ENCODE data around the gene FSTL4. TPM values are rescaled to one million over a fixed set of nuclear protein-coding genes. Genes with fewer than 3 reads are reported as not detected.

The FSTL4 gene
- total RNA-seq, 4 donors from 2014 or later = 0.22 to 0.47 (median 0.27) TPM; not detected in 1

- whole genome bisulfite sequencing, 2 donors (ENCODE audit: low coverage in 1 of 2) = 49 to 64% methylated on average over 15 to 16 of the region's 20 CpGs
- Histone ChIP-seq H3K4me3 (no peak overlapping the region), H3K36me3 (no peaks in the 10 kb centered on the region), H3K27me3 (peaks cover 8% of the 10 kb centered on the region), H3K9me3 (no peaks in the 10 kb centered on the region), H3K4me1 (no peaks in the 10 kb centered on the region), H3K27ac (no peak overlapping the region)
- no peak for ATAC-seq
- no peak for TF ChIP-seq CTCF (IDR thresholded peaks at IDR 0.05)
- no peak for TF ChIP-seq POLR2AphosphoS5 (IDR thresholded peaks at IDR 0.05)
- TF ChIP-seq EP300 (IDR thresholded peaks at IDR 0.05) = no peak
- TF ChIP-seq POLR2A (IDR thresholded peaks at IDR 0.05) = no peak
Observed at GRCh38 chr5:133474851-133475590, 137.3 kb downstream of the FSTL4 start.

GRCh38 chr5:133473291-133473690, 139.1 kb downstream of the FSTL4 start:
- Histone ChIP-seq H3K27ac (no peak overlapping the region), H3K4me3 (no peak overlapping the region), H3K9me3 (no peaks in the 10 kb centered on the region), H3K36me3 (no peaks in the 10 kb centered on the region), H3K4me1 (no peaks in the 10 kb centered on the region), H3K27me3 (peaks cover 8% of the 10 kb centered on the region)
- no peak for TF ChIP-seq POLR2AphosphoS5 (IDR thresholded peaks at IDR 0.05)
- no peak for TF ChIP-seq EP300 (IDR thresholded peaks at IDR 0.05)
- no peak for TF ChIP-seq CTCF (IDR thresholded peaks at IDR 0.05)
- TF ChIP-seq POLR2A (IDR thresholded peaks at IDR 0.05) = no peak
- no peak for ATAC-seq
- WGBS, 2 donors (ENCODE audit: low coverage in 1 of 2) = 74% methylated on average over 8 of the region's 8 CpGs; no CpG with 5 or more reads in 1 of the 2 donors

GRCh38 chr5:133472829-133473228, 139.5 kb downstream of the FSTL4 start:
- WGBS, 2 donors (ENCODE audit: low coverage in 1 of 2) = 100% methylated on average over 1 of the region's 1 CpG; no CpG with 5 or more reads in 1 of the 2 donors
- Histone ChIP-seq H3K4me3 (no peak overlapping the region), H3K27ac (no peak overlapping the region), H3K27me3 (peaks cover 8% of the 10 kb centered on the region), H3K9me3 (no peaks in the 10 kb centered on the region), H3K4me1 (no peaks in the 10 kb centered on the region), H3K36me3 (no peaks in the 10 kb centered on the region)
- ATAC-seq = no peak
- TF ChIP-seq EP300 (IDR thresholded peaks at IDR 0.05) (no peak), POLR2A (IDR thresholded peaks at IDR 0.05) (no peak), CTCF (IDR thresholded peaks at IDR 0.05) (no peak), POLR2AphosphoS5 (IDR thresholded peaks at IDR 0.05) (no peak)

- Histone ChIP-seq H3K36me3 (no peaks in the 10 kb centered on the region), H3K27ac (no peak overlapping the region), H3K4me3 (no peak overlapping the region), H3K4me1 (no peaks in the 10 kb centered on the region), H3K27me3 (peaks cover 8% of the 10 kb centered on the region), H3K9me3 (no peaks in the 10 kb centered on the region)
- 65 to 68% methylated on average over 3 of the region's 3 CpGs for WGBS, 2 donors (ENCODE audit: low coverage in 1 of 2)
- no peak for ATAC-seq
- TF ChIP-seq CTCF (IDR thresholded peaks at IDR 0.05) = no peak
- no peak for TF ChIP-seq EP300 (IDR thresholded peaks at IDR 0.05)
- no peak for TF ChIP-seq POLR2A (IDR thresholded peaks at IDR 0.05)
- TF ChIP-seq POLR2AphosphoS5 (IDR thresholded peaks at IDR 0.05) = no peak
Observed at GRCh38 chr5:133471699-133472098, 140.6 kb downstream of the FSTL4 start.

- Histone ChIP-seq H3K36me3 (no peaks in the 10 kb centered on the region), H3K27me3 (peaks cover 8% of the 10 kb centered on the region), H3K27ac (no peak overlapping the region), H3K9me3 (no peaks in the 10 kb centered on the region), H3K4me1 (no peaks in the 10 kb centered on the region), H3K4me3 (no peak overlapping the region)
- 100% methylated on average over 3 of the region's 3 CpGs for WGBS, 2 donors (ENCODE audit: low coverage in 1 of 2)
- no peak for TF ChIP-seq EP300 (IDR thresholded peaks at IDR 0.05)
- TF ChIP-seq CTCF (IDR thresholded peaks at IDR 0.05) = no peak
- no peak for ATAC-seq
Observed at GRCh38 chr5:133470841-133471240, 141.5 kb downstream of the FSTL4 start.
